CD14-positive monocyte (primary cell): ENCODE results near the gene ALOX15. TPM values are rescaled to one million over a fixed set of nuclear protein-coding genes. Genes with fewer than 3 reads are reported as not detected.
"Not testable (repeated sequence)": the region's sequence is repeated elsewhere in the genome, so short reads cannot be mapped to it uniquely, and the experiment has no call there.

Experiments used
- DNase-seq, 3 donors: peaks; one replicate each; pipeline ENCODE4 v3.0.0-alpha.2; 2011 to 2022
- H2AFZ ChIP-seq: 2 replicates; pipeline ENCODE4 v1.6.0; 2012; ENCODE audit warnings: mild to moderate bottlenecking, low read depth, low read length, inconsistent platforms; ENCODE audit not compliant: insufficient read depth, poor library complexity, severe bottlenecking
- H3K27ac ChIP-seq, 2 donors: 1 replicate in 1 of 2; 2 replicates in 1 of 2; pipeline ENCODE4 v1.5.1; 2012 to 2013; ENCODE audit warnings: low read length in 2 of 2, control low read depth in 1 of 2, inconsistent platforms in 1 of 2, low read depth in 1 of 2, mild to moderate bottlenecking in 1 of 2
- H3K27me3 ChIP-seq, 2 donors: one replicate each; pipeline versions ENCODE4 v1.6.0 to v1.6.1; 2011 to 2013; ENCODE audit warnings: low read length in 2 of 2; ENCODE audit not compliant: control insufficient read depth in 2 of 2, insufficient read depth in 2 of 2
- H3K36me3 ChIP-seq, 2 donors: replicated peaks in 1 of 2; 1 replicate in 1 of 2; 2 replicates in 1 of 2; pipeline versions ENCODE4 v1.5.1 to v1.6.1; 2012 to 2013; ENCODE audit warnings: low read length in 2 of 2, control low read depth in 1 of 2, inconsistent platforms in 1 of 2, mild to moderate bottlenecking in 1 of 2; ENCODE audit not compliant: insufficient read depth in 2 of 2, control insufficient read depth in 1 of 2
- H3K4me1 ChIP-seq, 2 donors: 1 replicate in 1 of 2; 2 replicates in 1 of 2; pipeline versions ENCODE4 v1.5.1 to v1.6.1; 2012 to 2013; ENCODE audit warnings: low read length in 2 of 2, control low read depth in 1 of 2, inconsistent platforms in 1 of 2, mild to moderate bottlenecking in 1 of 2, moderate library complexity in 1 of 2; ENCODE audit not compliant: insufficient read depth in 2 of 2, control insufficient read depth in 1 of 2
- H3K4me2 ChIP-seq: replicated peaks from 2 replicates; pipeline ENCODE3; 2012; ENCODE audit warnings: low read length, moderate library complexity, mild to moderate bottlenecking; ENCODE audit not compliant: poor library complexity, severe bottlenecking; ENCODE audit errors: extremely low read depth
- H3K4me3 ChIP-seq, 3 experiments: fragments of 200-600 bp in 1 of 3; sonication (generic) in 1 of 3; replicated peaks in 1 of 3; 1 replicate in 2 of 3; 2 replicates in 1 of 3; pipeline ENCODE4 v1.5.1; 2011 to 2013; ENCODE audit warnings: low read length in 3 of 3, mild to moderate bottlenecking in 3 of 3, control low read depth in 2 of 3, low read depth in 2 of 3, inconsistent platforms in 1 of 3, moderate library complexity in 1 of 3
- H3K79me2 ChIP-seq: 2 replicates; pipeline ENCODE4 v1.6.0; 2012; ENCODE audit warnings: mild to moderate bottlenecking, control low read depth, inconsistent platforms, low read length, moderate library complexity; ENCODE audit not compliant: insufficient read depth
- H3K9ac ChIP-seq: 2 replicates; pipeline ENCODE4 v1.6.0; 2017; ENCODE audit warnings: low read length, mild to moderate bottlenecking; ENCODE audit not compliant: insufficient read depth, poor library complexity, severe bottlenecking
- H3K9me3 ChIP-seq, 2 donors: replicated peaks in 1 of 2; 1 replicate in 1 of 2; 2 replicates in 1 of 2; pipeline versions ENCODE4 v1.5.1 to v1.6.1; 2012 to 2013; ENCODE audit warnings: low read length in 2 of 2, control low read depth in 1 of 2; ENCODE audit not compliant: control insufficient read depth in 1 of 2, insufficient read depth in 1 of 2
- H4K20me1 ChIP-seq: 2 replicates; pipeline ENCODE4 v1.6.0; 2012; ENCODE audit warnings: mild to moderate bottlenecking, low read length, control low read depth, moderate library complexity; ENCODE audit not compliant: insufficient read depth
- H3K27ac Mint-ChIP-seq, 7 donors: one replicate each; pipeline ENCODE4 v1.8.0; 2020; ENCODE audit warnings: mild to moderate bottlenecking in 7 of 7, mixed read lengths in 7 of 7, moderate library complexity in 6 of 7, inconsistent platforms in 2 of 7
- H3K27me3 Mint-ChIP-seq, 3 donors: one replicate each; pipeline ENCODE4 v1.8.0; 2021 to 2022; ENCODE audit warnings: low read depth in 3 of 3, mild to moderate bottlenecking in 3 of 3, mixed read lengths in 3 of 3, moderate library complexity in 3 of 3, inconsistent platforms in 1 of 3
- H3K36me3 Mint-ChIP-seq, 2 donors: one replicate each; pipeline ENCODE4 v1.8.0; 2020; ENCODE audit warnings: mixed read lengths in 2 of 2, inconsistent platforms in 1 of 2, mild to moderate bottlenecking in 1 of 2
- H3K4me1 Mint-ChIP-seq: one replicate; pipeline ENCODE4 v1.8.0; 2020; ENCODE audit warnings: mild to moderate bottlenecking, mixed read lengths
- H3K4me3 Mint-ChIP-seq, 2 donors: one replicate each; pipeline ENCODE4 v1.8.0; 2020; ENCODE audit warnings: mild to moderate bottlenecking in 2 of 2, mixed read lengths in 2 of 2, moderate library complexity in 1 of 2
- H3K9me3 Mint-ChIP-seq, 7 donors: one replicate each; pipeline ENCODE4 v1.8.0; 2020 to 2022; ENCODE audit warnings: mixed read lengths in 7 of 7, mild to moderate bottlenecking in 6 of 7, moderate library complexity in 6 of 7, inconsistent platforms in 2 of 7
- WGBS: methylation state at CpG from one replicate; pipeline ENCODE4 v1.1.5; 2013; ENCODE audit warnings: missing lambda C conversion rate; ENCODE audit not compliant: insufficient coverage; 5-methylcytosine and 5-hydroxymethylcytosine counted together
- intact Hi-C, 2 donors: fragments of 100-400 bp; cut with micrococcal nuclease; formaldehyde crosslinking; loops; one replicate each; pipeline versions ENCODE4 v1.15.0 to v1.15.1; 2023
- polyA plus RNA-seq, 3 donors: library from polyadenylated mRNA; depleted of rRNA in 1 of 3; unstranded in 2 of 3; stranded (reverse) in 1 of 3; fragments of 300-500 nt in 2 of 3; fragments of >200 nt in 1 of 3; fragmentation: Illumina TruSeq in 2 of 3; gene quantifications; 1 replicate in 2 of 3; 2 replicates in 1 of 3; pipeline ENCODE4 v1.2.3, GENCODE V29; 2012 to 2021
- TF ChIP-seq, protein P1 (sequence below): fragments of 200-600 bp; IDR thresholded peaks from one replicate; pipeline ENCODE4 v1.8.0; 2022; ENCODE audit warnings: antibody characterized with exemption, mild to moderate bottlenecking

The ALOX15 gene
- polyA plus RNA-seq, 3 donors = 0.05 to 0.13 TPM; not detected in 1

DNA sequence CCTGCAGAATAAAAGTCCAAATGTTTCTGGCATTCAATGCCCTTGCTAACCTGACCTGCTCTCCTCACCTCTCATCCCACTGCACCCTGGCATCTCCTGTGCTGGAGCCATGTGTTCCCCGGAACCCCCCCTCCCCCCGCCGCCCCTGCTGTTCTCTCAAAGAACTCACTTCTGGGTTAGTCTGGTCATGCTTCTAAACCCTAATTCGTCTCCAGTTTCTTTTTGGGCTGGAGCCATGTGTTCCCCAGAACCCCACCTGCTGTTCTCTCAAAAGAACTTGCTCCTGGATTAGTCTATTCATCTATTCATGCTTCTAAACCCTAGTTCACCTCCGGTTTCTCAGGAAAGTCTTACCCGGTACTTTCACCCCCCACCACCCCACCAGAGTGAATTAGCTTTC, 808 bp upstream of the ALOX15 start:
- intact Hi-C loops = no loop called here
- H3K9ac ChIP-seq = no peak overlapping the region
- 0% methylated on average over 2 of the region's 6 CpGs for WGBS

DNA sequence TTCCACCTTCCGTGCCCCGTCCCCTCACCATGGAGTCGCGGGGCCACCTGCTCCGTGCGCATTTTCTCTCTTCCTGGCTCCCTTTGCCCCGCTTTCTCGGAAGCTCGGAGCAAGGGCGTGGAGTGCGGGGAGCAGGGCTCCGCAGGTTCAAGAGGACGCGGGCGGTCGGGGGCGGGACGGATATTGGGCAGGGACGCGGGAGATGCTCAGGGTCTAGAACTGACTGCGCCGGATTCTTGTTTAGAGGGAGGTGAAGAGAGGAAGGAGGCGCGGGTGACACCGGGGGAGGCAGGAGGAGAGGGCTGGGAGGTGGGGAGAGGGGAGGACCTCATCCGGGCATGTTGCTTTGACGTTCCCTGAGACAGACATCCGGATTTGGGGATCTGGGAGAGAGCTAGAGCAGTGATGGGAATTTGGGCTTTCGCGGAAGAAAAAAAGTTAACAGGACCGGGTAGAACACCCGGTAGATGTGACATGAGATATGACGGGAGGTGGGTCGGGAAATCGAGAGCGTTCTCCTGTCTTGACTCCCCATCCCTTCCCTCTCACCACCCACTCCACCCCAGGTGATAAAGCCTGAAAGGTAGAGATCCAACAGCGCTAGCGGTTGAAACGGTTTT, 799 bp downstream of the ALOX15 start:
- H3K27ac Mint-ChIP-seq = not testable (repeated sequence)

More for the DNA sequence above, 808 bp upstream of the ALOX15 start:
- Mint-ChIP-seq H3K4me3 (peak overlapping the region in 1 of 2 donors; percentile 83), H3K27me3 (peaks cover 59 to 80% (median 63%) of the 10 kb centered on the region in 3 donors), H3K36me3 (peaks cover 9 to 13% of the 10 kb centered on the region in 2 donors), H3K9me3 (peaks cover 0 to 41% (median 18%) of the 10 kb centered on the region in 7 donors), H3K4me1 (peaks cover 46% of the 10 kb centered on the region), H3K27ac (no peak overlapping the region)
- TF ChIP-seq, protein P1, sequence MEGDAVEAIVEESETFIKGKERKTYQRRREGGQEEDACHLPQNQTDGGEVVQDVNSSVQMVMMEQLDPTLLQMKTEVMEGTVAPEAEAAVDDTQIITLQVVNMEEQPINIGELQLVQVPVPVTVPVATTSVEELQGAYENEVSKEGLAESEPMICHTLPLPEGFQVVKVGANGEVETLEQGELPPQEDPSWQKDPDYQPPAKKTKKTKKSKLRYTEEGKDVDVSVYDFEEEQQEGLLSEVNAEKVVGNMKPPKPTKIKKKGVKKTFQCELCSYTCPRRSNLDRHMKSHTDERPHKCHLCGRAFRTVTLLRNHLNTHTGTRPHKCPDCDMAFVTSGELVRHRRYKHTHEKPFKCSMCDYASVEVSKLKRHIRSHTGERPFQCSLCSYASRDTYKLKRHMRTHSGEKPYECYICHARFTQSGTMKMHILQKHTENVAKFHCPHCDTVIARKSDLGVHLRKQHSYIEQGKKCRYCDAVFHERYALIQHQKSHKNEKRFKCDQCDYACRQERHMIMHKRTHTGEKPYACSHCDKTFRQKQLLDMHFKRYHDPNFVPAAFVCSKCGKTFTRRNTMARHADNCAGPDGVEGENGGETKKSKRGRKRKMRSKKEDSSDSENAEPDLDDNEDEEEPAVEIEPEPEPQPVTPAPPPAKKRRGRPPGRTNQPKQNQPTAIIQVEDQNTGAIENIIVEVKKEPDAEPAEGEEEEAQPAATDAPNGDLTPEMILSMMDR = no peak
- Histone ChIP-seq H3K4me3 (no peak overlapping the region), H3K27me3 (peaks cover 31 to 60% of the 10 kb centered on the region in 2 donors), H2AFZ (no peak overlapping the region), H3K9me3 (peaks cover 10 to 18% of the 10 kb centered on the region in 2 donors), H3K27ac (no peak overlapping the region), H4K20me1 (no peaks in the 10 kb centered on the region), H3K4me1 (peaks cover 31 to 34% of the 10 kb centered on the region in 2 donors), H3K36me3 (no peaks in the 10 kb centered on the region), H3K4me2 (no peak overlapping the region), H3K79me2 (no peaks in the 10 kb centered on the region)
- no peak for DNase-seq

DNA sequence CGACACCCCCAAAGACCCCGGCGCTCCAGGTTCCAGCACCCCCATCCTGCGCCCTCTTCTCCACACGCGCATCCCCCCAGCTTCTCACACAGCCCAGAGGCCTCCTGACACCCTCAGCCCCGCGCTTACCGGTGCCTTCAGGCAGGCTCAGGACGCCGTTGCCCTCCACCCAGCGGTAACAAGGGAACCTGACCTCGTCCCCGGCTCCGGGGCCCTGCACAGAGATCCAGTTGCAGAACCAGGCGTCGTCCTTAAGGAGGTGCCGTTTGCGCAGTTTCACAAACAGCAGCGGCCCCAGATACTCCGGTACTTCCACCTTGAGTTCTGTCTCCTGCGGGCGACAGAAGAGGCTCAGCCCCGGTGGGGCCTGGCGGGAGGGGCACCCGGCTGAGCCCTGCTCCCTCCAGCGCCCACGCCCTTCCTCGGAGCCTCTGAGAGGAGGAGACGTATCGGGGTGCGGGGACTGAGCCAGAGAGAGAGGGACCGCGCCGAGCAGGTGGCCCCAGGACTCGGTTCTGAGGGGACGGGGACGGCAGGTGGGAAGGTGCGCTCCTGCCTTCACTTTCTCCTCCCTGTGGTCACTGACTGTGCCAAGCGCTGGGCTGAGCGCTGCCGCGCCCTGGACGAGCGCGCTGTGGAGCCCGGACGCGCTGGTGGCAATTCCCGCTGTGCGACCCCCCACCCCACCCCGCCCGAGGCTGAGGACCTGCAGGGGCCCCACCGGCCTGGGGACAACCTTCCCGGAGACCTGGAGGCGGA, 2.0 kb downstream of the ALOX15 start:
- Mint-ChIP-seq H3K27me3 (peaks cover 52 to 66% (median 59%) of the 10 kb centered on the region in 3 donors), H3K4me3 (peak overlapping the region; percentile 59 to 91), H3K9me3 (peaks cover 0 to 30% (median 6%) of the 10 kb centered on the region in 7 donors), H3K4me1 (peaks cover 52% of the 10 kb centered on the region), H3K36me3 (peaks cover 9 to 13% of the 10 kb centered on the region in 2 donors)
- H3K27ac Mint-ChIP-seq, H4K20me1 ChIP-seq, H3K79me2 ChIP-seq, H3K27ac ChIP-seq, intact Hi-C loops, H3K36me3 ChIP-seq, H3K9ac ChIP-seq, H2AFZ ChIP-seq: not testable (repeated sequence)
- Histone ChIP-seq H3K4me3 (peak overlapping the region in 1 of 3 experiments; percentile 36), H3K4me2 (peak overlapping the region; percentile 44), H3K4me1 (peaks cover 44 to 46% of the 10 kb centered on the region in 2 donors), H3K9me3 (peaks cover 0 to 18% of the 10 kb centered on the region in 2 donors), H3K27me3 (peaks cover 28 to 52% of the 10 kb centered on the region in 2 donors)
- 7% methylated on average over 20 of the region's 56 CpGs for WGBS
- peak in 2 of 3 donors; percentile 15 to 24 for DNase-seq

More for the DNA sequence above, 799 bp downstream of the ALOX15 start:
- H3K9ac ChIP-seq, DNase-seq, intact Hi-C loops, H3K79me2 ChIP-seq, H3K36me3 ChIP-seq, H3K4me2 ChIP-seq, H4K20me1 ChIP-seq, H2AFZ ChIP-seq, H3K27ac ChIP-seq: not testable (repeated sequence)
- Histone ChIP-seq H3K27me3 (peaks cover 31 to 60% of the 10 kb centered on the region in 2 donors), H3K4me3 (peak overlapping the region in 1 of 3 experiments; percentile 25), H3K9me3 (peaks cover 1 to 18% of the 10 kb centered on the region in 2 donors), H3K4me1 (peaks cover 36 to 42% of the 10 kb centered on the region in 2 donors)
- 3% methylated on average over 6 of the region's 39 CpGs for WGBS
- peaks cover 9 to 13% of the 10 kb centered on the region in 2 donors for H3K36me3 Mint-ChIP-seq
- H3K4me3 Mint-ChIP-seq = peak overlapping the region in 1 of 2 donors; percentile 86
- peaks cover 49% of the 10 kb centered on the region for H3K4me1 Mint-ChIP-seq
- peaks cover 63 to 78% (median 63%) of the 10 kb centered on the region in 3 donors for H3K27me3 Mint-ChIP-seq
- H3K9me3 Mint-ChIP-seq = peaks cover 0 to 31% (median 10%) of the 10 kb centered on the region in 7 donors
